Peyer's patch (tissue), 4 donors: ENCODE data around the gene AK5.

Experiments
- POLR2A ChIP-seq, 2 donors: fragments of 450-650 bp; IDR thresholded peaks; one replicate each; pipeline ENCODE4 v1.5.1; 2017; ENCODE audit warnings: antibody characterized with exemption in 2 of 2, mild to moderate bottlenecking in 2 of 2, moderate library complexity in 2 of 2
- TF ChIP-seq, protein P1 (sequence below), 6 experiments: fragments of 450-650 bp in 4 of 6; fragments of 200-600 bp in 2 of 6; sonication (generic) in 1 of 6; IDR thresholded peaks; one replicate each; pipeline ENCODE4 v1.5.1; 2017 to 2019; ENCODE audit warnings: antibody characterized with exemption in 6 of 6, mild to moderate bottlenecking in 3 of 6, moderate library complexity in 1 of 6

- no peak for TF ChIP-seq POLR2A (IDR thresholded peaks at IDR 0.05)
- TF ChIP-seq, protein P1, sequence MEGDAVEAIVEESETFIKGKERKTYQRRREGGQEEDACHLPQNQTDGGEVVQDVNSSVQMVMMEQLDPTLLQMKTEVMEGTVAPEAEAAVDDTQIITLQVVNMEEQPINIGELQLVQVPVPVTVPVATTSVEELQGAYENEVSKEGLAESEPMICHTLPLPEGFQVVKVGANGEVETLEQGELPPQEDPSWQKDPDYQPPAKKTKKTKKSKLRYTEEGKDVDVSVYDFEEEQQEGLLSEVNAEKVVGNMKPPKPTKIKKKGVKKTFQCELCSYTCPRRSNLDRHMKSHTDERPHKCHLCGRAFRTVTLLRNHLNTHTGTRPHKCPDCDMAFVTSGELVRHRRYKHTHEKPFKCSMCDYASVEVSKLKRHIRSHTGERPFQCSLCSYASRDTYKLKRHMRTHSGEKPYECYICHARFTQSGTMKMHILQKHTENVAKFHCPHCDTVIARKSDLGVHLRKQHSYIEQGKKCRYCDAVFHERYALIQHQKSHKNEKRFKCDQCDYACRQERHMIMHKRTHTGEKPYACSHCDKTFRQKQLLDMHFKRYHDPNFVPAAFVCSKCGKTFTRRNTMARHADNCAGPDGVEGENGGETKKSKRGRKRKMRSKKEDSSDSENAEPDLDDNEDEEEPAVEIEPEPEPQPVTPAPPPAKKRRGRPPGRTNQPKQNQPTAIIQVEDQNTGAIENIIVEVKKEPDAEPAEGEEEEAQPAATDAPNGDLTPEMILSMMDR (IDR thresholded peaks at IDR 0.05), result no peak
Observed at GRCh38 chr1:77552626-77553025, 270.8 kb downstream of the AK5 start.
